HFFc6 (cell line): Measurements from ENCODE around the gene MEGF9. TPM values are rescaled to one million over a fixed set of nuclear protein-coding genes. Genes with fewer than 3 reads are reported as not detected.
A peak's percentile ranks its signal among the peaks of the same experiment; 100 is the strongest.

Source experiments
- DNase-seq: peaks from one replicate; pipeline ENCODE4 v3.0.0-alpha.2; 2018
- H3K27ac Mint-ChIP-seq: 2 replicates; pipeline ENCODE4 v1.8.0; 2020; ENCODE audit warnings: mild to moderate bottlenecking, mixed read lengths
- H3K27me3 Mint-ChIP-seq: 2 replicates; pipeline ENCODE4 v1.8.0; 2021; ENCODE audit warnings: mild to moderate bottlenecking, moderate library complexity, mixed read lengths; ENCODE audit not compliant: insufficient read depth
- H3K36me3 Mint-ChIP-seq: 2 replicates; pipeline ENCODE4 v1.8.0; 2021; ENCODE audit warnings: low read depth, mixed read lengths
- H3K4me1 Mint-ChIP-seq: 2 replicates; pipeline ENCODE4 v1.8.0; 2020; ENCODE audit warnings: low read depth, mixed read lengths
- H3K4me3 Mint-ChIP-seq: 2 replicates; pipeline ENCODE4 v1.8.0; 2020; ENCODE audit warnings: mild to moderate bottlenecking, moderate library complexity, mixed read lengths
- H3K9me3 Mint-ChIP-seq: 2 replicates; pipeline ENCODE4 v1.8.0; 2020; ENCODE audit warnings: mild to moderate bottlenecking, mixed read lengths
- CTCF ChIP-seq: fragments of 200-600 bp; sonication (generic); IDR thresholded peaks from 2 replicates; pipeline ENCODE4 v1.5.0; 2021; ENCODE audit warnings: antibody characterized with exemption, mild to moderate bottlenecking
- total RNA-seq, 6 experiments: library from RNA; stranded (reverse); fragmentation: NEBNext Ultra II Directional; extraction: Animal tissue kit (Norgen Biotek cat#: 25700); gene quantifications; 2 replicates in 1 of 6; 3 replicates in 5 of 6; pipeline ENCODE4 v1.2.3, GENCODE V29; 2021

The MEGF9 gene
- total RNA-seq, 6 experiments from 2014 or later = 5.1 to 9.8 (median 8.8) TPM

DNA sequence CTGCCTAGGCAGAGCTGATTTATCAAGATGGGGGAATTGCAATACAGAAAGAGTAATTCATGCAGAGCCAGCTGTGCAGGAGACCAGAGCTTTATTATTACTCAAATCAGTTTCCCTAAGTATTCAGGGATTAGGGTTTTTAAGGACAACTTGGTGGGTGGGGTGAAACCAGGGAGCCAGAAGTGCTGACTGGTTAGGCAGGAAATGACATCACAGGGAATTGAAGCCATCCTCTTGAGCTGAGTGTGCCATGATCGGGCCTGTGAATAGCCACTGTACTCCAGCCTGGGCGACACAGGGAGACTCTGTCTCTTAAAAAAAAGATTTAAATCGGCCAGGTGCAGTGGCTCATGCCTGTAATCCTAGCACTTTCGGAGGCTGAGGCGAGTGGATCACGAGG, 89.0 kb downstream of the MEGF9 start:
- H3K27ac Mint-ChIP-seq = no peak overlapping the region
- H3K4me1 Mint-ChIP-seq = peaks cover 29% of the 10 kb centered on the region
- no peak for TF ChIP-seq CTCF
- H3K36me3 Mint-ChIP-seq = no peaks in the 10 kb centered on the region
- peaks cover 3% of the 10 kb centered on the region; the same call in 1 of the 2 replicates for H3K27me3 Mint-ChIP-seq
- no peak overlapping the region for H3K4me3 Mint-ChIP-seq
- DNase-seq = no peak
- no peaks in the 10 kb centered on the region for H3K9me3 Mint-ChIP-seq

DNA sequence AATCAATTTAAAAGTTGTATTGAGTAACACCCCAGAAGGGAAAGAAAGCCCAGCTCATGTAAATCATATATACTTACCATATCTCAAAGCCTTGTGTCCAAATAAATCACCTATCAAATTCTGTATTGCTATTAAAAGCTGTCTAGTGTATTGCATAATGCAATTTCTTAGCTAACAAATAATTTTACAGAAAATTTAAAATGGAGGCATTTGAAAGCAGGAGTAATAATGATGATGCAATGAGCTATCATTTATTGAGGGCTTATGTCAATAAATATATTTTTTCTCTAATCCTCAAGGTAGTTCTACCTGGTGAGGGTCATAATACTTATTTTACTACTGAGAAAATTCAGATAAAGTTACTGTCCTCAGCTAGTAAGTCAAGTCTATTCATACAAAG, 91.5 kb downstream of the MEGF9 start:
- TF ChIP-seq CTCF = no peak
- H3K4me3 Mint-ChIP-seq = no peak overlapping the region
- H3K27me3 Mint-ChIP-seq = no peaks in the 10 kb centered on the region
- no peak for DNase-seq
- H3K4me1 Mint-ChIP-seq = peaks cover 24% of the 10 kb centered on the region
- H3K36me3 Mint-ChIP-seq = no peaks in the 10 kb centered on the region
- H3K27ac Mint-ChIP-seq = no peak overlapping the region
- no peaks in the 10 kb centered on the region for H3K9me3 Mint-ChIP-seq

GRCh38 chr9:120621941-120622340, 92.3 kb downstream of the MEGF9 start:
- no peak overlapping the region for H3K4me3 Mint-ChIP-seq
- no peak overlapping the region for H3K27ac Mint-ChIP-seq
- no peaks in the 10 kb centered on the region for H3K27me3 Mint-ChIP-seq
- no peaks in the 10 kb centered on the region for H3K9me3 Mint-ChIP-seq
- DNase-seq = no peak
- no peaks in the 10 kb centered on the region for H3K36me3 Mint-ChIP-seq
- TF ChIP-seq CTCF = no peak
- H3K4me1 Mint-ChIP-seq = peaks cover 32% of the 10 kb centered on the region

DNA sequence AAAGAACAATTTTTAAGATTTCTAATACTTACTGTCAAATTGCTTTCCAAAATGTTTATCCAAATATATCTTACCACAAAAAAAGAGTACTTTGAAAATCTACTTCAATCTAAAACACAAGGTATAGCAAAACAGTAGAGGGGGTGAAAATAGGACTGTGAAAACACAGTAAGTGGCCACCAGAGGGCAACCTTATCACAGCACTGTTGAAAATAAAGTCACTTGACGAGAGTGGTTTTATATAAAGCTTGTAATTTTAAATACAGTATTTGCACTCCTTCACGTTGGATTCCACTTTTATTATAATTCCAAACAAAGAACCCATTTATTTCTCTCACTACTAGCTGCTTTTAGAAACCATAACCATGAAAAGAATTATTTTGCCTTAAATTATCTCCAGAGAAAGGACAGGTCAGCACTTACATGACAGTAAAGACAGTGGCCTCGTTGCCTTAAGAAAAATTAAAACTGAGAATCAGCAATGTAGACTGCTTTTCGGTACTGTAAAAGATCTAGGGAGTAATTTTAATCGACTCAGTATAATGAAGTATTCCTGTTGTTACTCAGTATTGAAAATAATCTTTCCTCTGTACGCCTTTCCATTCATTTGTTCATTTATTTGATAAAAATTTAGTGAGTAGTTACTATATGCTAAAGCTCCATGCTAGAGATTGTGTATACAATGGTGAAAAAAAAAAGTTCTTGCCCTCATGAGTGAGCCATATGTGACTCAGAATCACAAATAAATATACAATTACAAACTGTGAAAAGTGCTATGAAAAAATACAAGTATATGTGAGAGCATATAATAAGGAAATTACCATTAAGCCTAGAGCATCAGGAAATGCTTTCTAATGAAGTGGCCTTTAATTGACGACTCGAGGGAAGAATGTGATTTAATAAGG, 94.3 kb downstream of the MEGF9 start:
- TF ChIP-seq CTCF = peak; percentile 98
- H3K27ac Mint-ChIP-seq = no peak overlapping the region
- no peak overlapping the region for H3K4me3 Mint-ChIP-seq
- peak; percentile 47 for DNase-seq
- H3K9me3 Mint-ChIP-seq = no peaks in the 10 kb centered on the region
- H3K36me3 Mint-ChIP-seq = no peaks in the 10 kb centered on the region
- H3K4me1 Mint-ChIP-seq = peaks cover 32% of the 10 kb centered on the region
- no peaks in the 10 kb centered on the region for H3K27me3 Mint-ChIP-seq

DNA sequence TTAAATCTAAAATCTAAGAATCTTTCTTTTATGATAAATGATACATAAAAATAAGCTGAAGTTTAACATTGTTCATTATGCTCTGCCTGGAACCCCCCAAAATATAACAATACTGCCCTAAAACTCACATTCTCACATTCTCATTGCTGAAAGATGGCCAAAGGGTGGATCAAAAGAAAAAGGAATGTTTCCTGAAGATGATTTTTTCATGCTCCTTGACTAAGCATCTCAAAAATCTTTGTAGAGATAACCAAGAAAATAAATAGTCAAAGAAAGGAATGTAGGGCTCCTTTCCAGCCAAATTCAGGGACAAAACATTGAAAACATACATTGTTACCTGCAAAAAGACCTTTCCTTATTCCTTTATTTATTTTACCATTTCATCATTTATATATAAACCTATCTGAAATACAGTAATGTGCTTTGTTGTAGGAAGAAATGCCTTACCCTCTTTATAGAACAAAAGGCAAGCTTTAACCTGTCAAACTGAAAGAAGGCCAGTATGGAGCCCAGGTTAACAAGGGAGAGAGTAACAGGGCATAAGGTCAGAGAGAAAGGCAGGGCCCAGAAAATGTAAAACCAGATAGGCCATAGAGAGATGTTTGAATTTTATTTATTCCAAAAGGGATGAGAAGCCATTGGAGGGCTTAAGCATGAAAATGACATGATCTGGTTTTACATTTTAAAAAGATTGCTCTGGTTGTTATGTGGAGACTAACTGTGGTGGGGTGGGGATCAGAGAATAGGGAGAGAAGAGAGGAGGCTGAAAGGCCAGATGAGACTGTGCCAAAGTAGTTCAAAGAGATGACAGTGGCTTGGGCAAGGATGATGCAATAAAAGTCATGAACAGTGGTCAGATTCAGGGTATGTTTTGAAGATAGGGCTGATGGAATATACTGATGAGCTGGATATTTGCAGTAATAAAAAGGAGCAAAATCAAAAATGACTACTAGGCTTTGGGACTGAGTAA, 97.0 kb downstream of the MEGF9 start:
- no peak for TF ChIP-seq CTCF
- Mint-ChIP-seq H3K4me1 (peaks cover 29% of the 10 kb centered on the region), H3K27ac (peak overlapping the region; percentile 22), H3K27me3 (no peaks in the 10 kb centered on the region), H3K9me3 (no peaks in the 10 kb centered on the region), H3K36me3 (no peaks in the 10 kb centered on the region), H3K4me3 (peak overlapping the region; percentile 2; the same call in 1 of the 2 replicates)
- DNase-seq = peak; percentile 15
